Glomerular visceral epithelial cell (primary cell): ENCODE results near the gene MAK.

Source experiments
- DNase-seq: peaks from one replicate; pipeline ENCODE4 v3.0.0-alpha.2; 2016; ENCODE audit errors: extremely low spot score

Gene MAK

GRCh38 chr6:10725044-10725443, 113.3 kb downstream of the MAK start:
- DNase-seq = no peak

- no peak for DNase-seq
These were observed 114.8 kb downstream of the MAK start for GRCh38 chr6:10723567-10723881.

GRCh38 chr6:10722820-10723566, 115.3 kb downstream of the MAK start, which contains the start of gene TMEM14C:
TMEM14C (plus strand) TSS chr6:10723070; CDS start chr6:10724614, 1,544 bp downstream.
- DNase-seq = peak; percentile 98

DNA sequence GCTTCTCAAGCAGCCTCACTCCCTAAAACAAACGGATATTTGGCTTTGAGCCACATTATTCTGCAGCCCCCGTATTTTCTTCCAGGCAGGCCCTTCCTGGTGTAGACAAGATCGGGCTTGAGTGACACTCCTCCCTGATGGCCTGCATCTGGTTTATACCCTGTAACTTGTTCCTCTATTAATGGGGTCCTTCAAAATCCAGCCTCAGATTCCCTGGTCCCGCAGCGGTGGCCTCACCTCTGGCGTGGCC, 115.8 kb downstream of the MAK start:
- no peak for DNase-seq

- DNase-seq = no peak
These were observed 116.3 kb downstream of the MAK start for GRCh38 chr6:10721850-10722569.

- DNase-seq = peak; percentile 34
These were observed 117.1 kb downstream of the MAK start for GRCh38 chr6:10720960-10721849.

- DNase-seq = peak; percentile 56
These were observed 117.9 kb downstream of the MAK start for GRCh38 chr6:10720265-10720959.

DNA sequence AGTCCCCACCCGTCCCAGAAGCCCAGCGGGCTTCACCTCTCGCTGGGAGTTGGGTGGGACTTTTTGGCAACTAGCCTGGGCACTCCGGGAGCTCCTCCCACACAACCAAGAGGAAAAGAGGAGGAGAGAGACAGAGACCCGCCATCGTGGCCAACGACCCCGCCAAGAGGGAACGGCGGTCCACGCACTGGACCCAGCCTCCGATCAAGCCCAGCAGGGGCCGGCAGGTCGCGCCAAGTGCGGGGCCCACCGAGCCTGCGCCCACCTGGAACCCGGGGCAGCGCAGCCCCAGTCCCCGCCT, 118.4 kb downstream of the MAK start:
- DNase-seq = no peak

- DNase-seq = peak; percentile 36
These were observed 118.9 kb downstream of the MAK start for GRCh38 chr6:10719296-10719963.

DNA sequence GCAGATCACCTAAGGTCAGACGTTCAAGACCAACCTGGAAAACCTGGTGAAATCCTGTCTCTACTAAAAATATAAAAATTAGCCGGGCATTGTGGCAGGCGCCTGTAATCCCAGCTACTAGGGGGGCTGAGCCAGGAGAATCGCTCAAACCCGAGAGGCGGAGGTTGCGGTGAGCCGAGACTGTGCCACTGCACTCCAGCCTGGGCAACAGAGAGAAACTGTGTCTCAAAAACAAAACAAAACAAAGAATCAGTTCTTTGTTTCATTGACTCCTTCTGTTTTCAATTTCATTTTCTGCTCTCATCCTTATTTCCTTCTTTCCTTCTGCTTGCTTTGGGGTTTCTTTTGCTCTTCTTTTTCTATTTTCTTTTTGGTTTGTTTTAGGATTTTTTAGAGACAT, 124.4 kb downstream of the MAK start:
- DNase-seq = no peak
